AG09309 (cell line): Measurements from ENCODE around the gene EMP1.

ENCODE experiments used
- DNase-seq: peaks from one replicate; pipeline ENCODE4 v3.0.0-alpha.2; 2010; ENCODE audit warnings: low read depth
- H3K4me3 ChIP-seq: 2 replicates; pipeline ENCODE4 v1.5.1; 2011; ENCODE audit warnings: mild to moderate bottlenecking, low read depth, low read length, moderate library complexity; ENCODE audit not compliant: control insufficient read depth
- CTCF ChIP-seq: IDR thresholded peaks from 2 replicates; pipeline ENCODE4 v1.5.1; 2011; ENCODE audit warnings: mild to moderate bottlenecking, low read depth, low read length, inconsistent platforms; ENCODE audit not compliant: insufficient read depth, control insufficient read depth; ENCODE audit errors: missing control alignments

The EMP1 gene

GRCh38 chr12:13198876-13199275 lies 2.4 kb downstream of the EMP1 start:
- peak overlapping the region; percentile 76 for H3K4me3 ChIP-seq
- no peak for TF ChIP-seq CTCF
- DNase-seq = no peak

- TF ChIP-seq CTCF = no peak
- DNase-seq = no peak
Observed at GRCh38 chr12:13199592-13199991, 3.1 kb downstream of the EMP1 start.

GRCh38 chr12:13200841-13201240 lies 4.3 kb downstream of the EMP1 start:
- no peak for DNase-seq
- no peak for TF ChIP-seq CTCF
- H3K4me3 ChIP-seq = peak overlapping the region; percentile 26

More at GRCh38 chr12:13199592-13199991, 3.1 kb downstream of the EMP1 start:
- peak overlapping the region; percentile 76 for H3K4me3 ChIP-seq

- H3K4me3 ChIP-seq = peak overlapping the region; percentile 5
- no peak for DNase-seq
- peak; percentile 65 for TF ChIP-seq CTCF
Observed at GRCh38 chr12:13203034-13203922, 6.8 kb downstream of the EMP1 start.

- H3K4me3 ChIP-seq = no peak overlapping the region
- DNase-seq = no peak
- no peak for TF ChIP-seq CTCF
Observed at GRCh38 chr12:13204428-13204827, 7.9 kb downstream of the EMP1 start.

GRCh38 chr12:13205809-13206559 lies 9.5 kb downstream of the EMP1 start:
- no peak overlapping the region for H3K4me3 ChIP-seq
- peak; percentile 93 for DNase-seq

More at GRCh38 chr12:13205809-13206559, 9.5 kb downstream of the EMP1 start:
- no peak for TF ChIP-seq CTCF
